ENCODE data around the gene TOMM70. TPM values are rescaled to one million over a fixed set of nuclear protein-coding genes. Genes with fewer than 3 reads are reported as not detected.

Gene TOMM70
- polyA plus RNA-seq, 3 donors = 4.9 to 6.3 (median 6.3) TPM

GRCh38 chr3:100358413-100358812, 42.5 kb downstream of the TOMM70 start:
- Histone ChIP-seq H3K27ac (ENCODE audit: low read depth in 1 of 2, low read length in 2 of 2) (peak overlapping the region in 1 of 2 donors; percentile 36), H4K20me1 (ENCODE audit: insufficient read depth, low read length) (no peaks in the 10 kb centered on the region), H3K9ac (ENCODE audit: insufficient read depth, low read length, poor library complexity, severe bottlenecking) (no peak overlapping the region), H3K4me2 (replicated peaks; ENCODE audit: extremely low read depth, low read length, poor library complexity, severe bottlenecking) (no peak overlapping the region), H3K4me1 (ENCODE audit: control insufficient read depth in 1 of 2, insufficient read depth in 2 of 2, low read length in 2 of 2) (no peaks in the 10 kb centered on the region), H3K36me3 (replicated peaks in 1 of 2; ENCODE audit: control insufficient read depth in 1 of 2, insufficient read depth in 2 of 2, low read length in 2 of 2) (peaks cover 42 to 79% of the 10 kb centered on the region in 2 donors), H3K9me3 (replicated peaks in 1 of 2; ENCODE audit: control insufficient read depth in 1 of 2, insufficient read depth in 1 of 2, low read length in 2 of 2) (no peaks in the 10 kb centered on the region), H3K27me3 (ENCODE audit: control insufficient read depth in 2 of 2, insufficient read depth in 2 of 2, low read length in 2 of 2) (no peaks in the 10 kb centered on the region), H2AFZ (ENCODE audit: insufficient read depth, low read depth, low read length, poor library complexity, severe bottlenecking) (no peak overlapping the region), H3K4me3 (replicated peaks in 1 of 3; ENCODE audit: low read depth in 2 of 3, low read length in 3 of 3) (no peak overlapping the region), H3K79me2 (ENCODE audit: insufficient read depth, low read length) (no peaks in the 10 kb centered on the region)
- intact Hi-C loops (cut with micrococcal nuclease) = no loop called here
- no peak for DNase-seq
- Mint-ChIP-seq H3K36me3 (peaks cover 57 to 70% of the 10 kb centered on the region in 2 donors), H3K27ac (no peak overlapping the region), H3K4me3 (no peak overlapping the region), H3K4me1 (no peaks in the 10 kb centered on the region), H3K9me3 (peaks cover 0 to 3% (median 0%) of the 10 kb centered on the region in 7 donors), H3K27me3 (ENCODE audit: low read depth in 3 of 3) (no peaks in the 10 kb centered on the region)
- WGBS (ENCODE audit: insufficient coverage) = 10% methylated on average over 1 of the region's 2 CpGs
- no peak for TF ChIP-seq CTCF (IDR thresholded peaks at IDR 0.05)

- H3K36me3 Mint-ChIP-seq = peaks cover 66 to 67% of the 10 kb centered on the region in 2 donors
- Histone ChIP-seq H3K27ac (ENCODE audit: low read depth in 1 of 2, low read length in 2 of 2) (no peak overlapping the region), H3K9ac (ENCODE audit: insufficient read depth, low read length, poor library complexity, severe bottlenecking) (no peak overlapping the region), H3K79me2 (ENCODE audit: insufficient read depth, low read length) (no peaks in the 10 kb centered on the region), H4K20me1 (ENCODE audit: insufficient read depth, low read length) (no peaks in the 10 kb centered on the region), H3K9me3 (replicated peaks in 1 of 2; ENCODE audit: control insufficient read depth in 1 of 2, insufficient read depth in 1 of 2, low read length in 2 of 2) (no peaks in the 10 kb centered on the region), H3K27me3 (ENCODE audit: control insufficient read depth in 2 of 2, insufficient read depth in 2 of 2, low read length in 2 of 2) (no peaks in the 10 kb centered on the region), H3K36me3 (replicated peaks in 1 of 2; ENCODE audit: control insufficient read depth in 1 of 2, insufficient read depth in 2 of 2, low read length in 2 of 2) (peaks cover 47 to 71% of the 10 kb centered on the region in 2 donors), H3K4me2 (replicated peaks; ENCODE audit: extremely low read depth, low read length, poor library complexity, severe bottlenecking) (no peak overlapping the region), H2AFZ (ENCODE audit: insufficient read depth, low read depth, low read length, poor library complexity, severe bottlenecking) (no peak overlapping the region), H3K4me1 (ENCODE audit: control insufficient read depth in 1 of 2, insufficient read depth in 2 of 2, low read length in 2 of 2) (no peaks in the 10 kb centered on the region), H3K4me3 (replicated peaks in 1 of 3; ENCODE audit: low read depth in 2 of 3, low read length in 3 of 3) (no peak overlapping the region)
- intact Hi-C loops (cut with micrococcal nuclease) = no loop called here
- H3K9me3 Mint-ChIP-seq = peaks cover 0 to 4% (median 0%) of the 10 kb centered on the region in 7 donors
- no peak overlapping the region for H3K4me3 Mint-ChIP-seq
- WGBS (ENCODE audit: insufficient coverage) = no CpG with 5 or more reads among the region's 3 CpGs
- H3K27ac Mint-ChIP-seq = no peak overlapping the region
- no peak for TF ChIP-seq CTCF (IDR thresholded peaks at IDR 0.05)
- H3K4me1 Mint-ChIP-seq = no peaks in the 10 kb centered on the region
- no peak for DNase-seq
- H3K27me3 Mint-ChIP-seq (ENCODE audit: low read depth in 3 of 3) = no peaks in the 10 kb centered on the region
Observed at GRCh38 chr3:100354850-100355249, 46.0 kb downstream of the TOMM70 start.
